Measurements from ENCODE around the gene RRP36.

RRP36 gene

GRCh38 chr6:43037706-43038105 lies 16.3 kb downstream of the RRP36 start:
- ChIA-PET CTCF (interaction anchor here (0.7 to 1.5 kb wide), 4 partner anchors 14 to 400 kb away, joined by 3 to 4 read pairs (median 3); no protein-coding TSS in a partner anchor), POLR2A (interaction anchor here (1.0 to 3.3 kb wide), 2 partner anchors 16 to 137 kb away, joined by 3 to 13 read pairs; partner anchors contain the start of gene CUL7)
- Histone ChIP-seq H3K36me3 (ENCODE audit: control insufficient read depth in 2 of 2, insufficient read depth in 1 of 2, low read length in 2 of 2) (peaks cover 44 to 83% of the 10 kb centered on the region in 2 experiments), H3K27ac (ENCODE audit: extremely low read depth, low read depth, low read length) (no peak overlapping the region), H3K9me3 (ENCODE audit: control insufficient read depth, insufficient read depth, low read depth, low read length) (no peaks in the 10 kb centered on the region), H3K4me1 (ENCODE audit: control insufficient read depth, insufficient read depth, low read length) (no peaks in the 10 kb centered on the region), H3K4me3 (ENCODE audit: low read depth, low read length) (no peak overlapping the region)
- TF ChIP-seq HOXC10 (CRISPR knock-in tag; IDR thresholded peaks at IDR 0.05) (no peak), SP2 (tag by site-specific recombination; IDR thresholded peaks at IDR 0.05) (no peak), HOXA7 (CRISPR knock-in tag; IDR thresholded peaks at IDR 0.05; ENCODE audit: borderline replicate concordance) (no peak), ZNF560 (tag by site-specific recombination; IDR thresholded peaks at IDR 0.05; ENCODE audit: borderline replicate concordance) (no peak), ZNF214 (tag by site-specific recombination; IDR thresholded peaks at IDR 0.05; ENCODE audit: borderline replicate concordance) (no peak), ZNF184 (tag by site-specific recombination; IDR thresholded peaks at IDR 0.05) (no peak), ZNF530 (tag by site-specific recombination; IDR thresholded peaks at IDR 0.05; ENCODE audit: low read depth) (no peak), ZEB2 (tag by site-specific recombination; IDR thresholded peaks at IDR 0.05) (no peak), ZFP3 (tag by site-specific recombination; IDR thresholded peaks at IDR 0.05; ENCODE audit: low read depth) (no peak), ZBTB10 (tag by site-specific recombination; IDR thresholded peaks at IDR 0.05) (no peak), ZXDB (tag by site-specific recombination; IDR thresholded peaks at IDR 0.05) (no peak), ZNF830 (tag by site-specific recombination; IDR thresholded peaks at IDR 0.05; ENCODE audit: low read depth) (no peak), ZNF529 (tag by site-specific recombination; IDR thresholded peaks at IDR 0.05; ENCODE audit: insufficient replicate concordance) (no peak), ZBTB7A (tag by site-specific recombination; IDR thresholded peaks at IDR 0.05; ENCODE audit: low read depth) (no peak), ZSCAN4 (tag by site-specific recombination; IDR thresholded peaks at IDR 0.05) (no peak), MYNN (tag by site-specific recombination; IDR thresholded peaks at IDR 0.05; ENCODE audit: borderline replicate concordance) (no peak), INSM2 (tag by site-specific recombination; IDR thresholded peaks at IDR 0.05) (no peak)

GRCh38 chr6:43038727-43039126 lies 17.3 kb downstream of the RRP36 start:
- CTCF ChIA-PET = interaction anchor here (0.5 to 1.1 kb wide), 3 partner anchors 8 to 30 kb away, joined by 3 to 4 read pairs (median 3); no protein-coding TSS in a partner anchor
- H3K36me3 ChIP-seq (ENCODE audit: control insufficient read depth in 2 of 2, insufficient read depth in 1 of 2, low read length in 2 of 2) = peaks cover 39 to 84% of the 10 kb centered on the region in 2 experiments
- POLR2A ChIA-PET = interaction anchor here (0.8 to 3.3 kb wide), 5 partner anchors 12 to 110 kb away, joined by 3 to 13 read pairs (median 3); partner anchors contain the start of genes CNPY3, CUL7 and RRP36

More at GRCh38 chr6:43038727-43039126, 17.3 kb downstream of the RRP36 start:
- H3K4me3 ChIP-seq (ENCODE audit: low read depth, low read length) = no peak overlapping the region
- no peaks in the 10 kb centered on the region for H3K4me1 ChIP-seq (ENCODE audit: control insufficient read depth, insufficient read depth, low read length)
- TF ChIP-seq ZSCAN30 (tag by site-specific recombination; IDR thresholded peaks at IDR 0.05) (no peak), ZNF138 (tag by site-specific recombination; IDR thresholded peaks at IDR 0.05; ENCODE audit: borderline replicate concordance) (no peak), SCRT1 (tag by site-specific recombination; IDR thresholded peaks at IDR 0.05; ENCODE audit: borderline replicate concordance) (no peak), ZNF692 (tag by site-specific recombination; IDR thresholded peaks at IDR 0.05) (no peak), SETDB1 (IDR thresholded peaks at IDR 0.05; ENCODE audit: insufficient read length, low read length) (no peak), ZNF776 (tag by site-specific recombination; IDR thresholded peaks at IDR 0.05; ENCODE audit: borderline replicate concordance) (no peak)
- H3K27ac ChIP-seq (ENCODE audit: extremely low read depth, low read depth, low read length) = no peak overlapping the region
- no peaks in the 10 kb centered on the region for H3K9me3 ChIP-seq (ENCODE audit: control insufficient read depth, insufficient read depth, low read depth, low read length)
